HL-60 (cell line): ENCODE data around the gene CDC25A.

ENCODE experiments used
- DNase-seq, 2 experiments: peaks; one replicate each; pipeline ENCODE4 v3.0.0-alpha.2; 2010 to 2020; ENCODE audit warnings: low read depth in 1 of 2, low spot score in 1 of 2
- H3K27ac ChIP-seq: fragments of 250-450 bp; sonication (Bioruptor Pico); replicated peaks from 2 replicates; pipeline ENCODE4 v1.5.1; 2020; ENCODE audit warnings: mild to moderate bottlenecking, moderate library complexity
- H3K27me3 ChIP-seq: fragments of 250-450 bp; sonication (Bioruptor Pico); 2 replicates; pipeline ENCODE4 v1.5.1; 2021; ENCODE audit warnings: mild to moderate bottlenecking, moderate library complexity; ENCODE audit not compliant: insufficient read depth, poor library complexity, severe bottlenecking
- H3K4me3 ChIP-seq: replicated peaks from 2 replicates; pipeline ENCODE4 v1.5.1; 2011; ENCODE audit warnings: mild to moderate bottlenecking, control low read depth, low read length; ENCODE audit not compliant: insufficient read depth
- GABPA ChIP-seq: IDR thresholded peaks from 2 replicates; pipeline ENCODE4 v1.6.1; 2012; ENCODE audit warnings: low read depth
- POLR2AphosphoS5 ChIP-seq: IDR thresholded peaks from 2 replicates; pipeline ENCODE4 v1.6.1; 2012; ENCODE audit warnings: low read depth
- SPI1 ChIP-seq: IDR thresholded peaks from 2 replicates; pipeline ENCODE4 v1.6.1; 2012; ENCODE audit warnings: low read depth, mild to moderate bottlenecking, borderline replicate concordance
- TF ChIP-seq, protein P1 (sequence below): IDR thresholded peaks from one replicate; pipeline ENCODE4 v1.5.1; 2011; ENCODE audit warnings: low read length, control low read depth, inconsistent platforms; ENCODE audit not compliant: insufficient read depth
- TF ChIP-seq, protein P2 (sequence below): IDR thresholded peaks from 2 replicates; pipeline ENCODE4 v1.6.1; 2012; ENCODE audit warnings: low read depth; ENCODE audit not compliant: insufficient replicate concordance

CDC25A gene

DNA sequence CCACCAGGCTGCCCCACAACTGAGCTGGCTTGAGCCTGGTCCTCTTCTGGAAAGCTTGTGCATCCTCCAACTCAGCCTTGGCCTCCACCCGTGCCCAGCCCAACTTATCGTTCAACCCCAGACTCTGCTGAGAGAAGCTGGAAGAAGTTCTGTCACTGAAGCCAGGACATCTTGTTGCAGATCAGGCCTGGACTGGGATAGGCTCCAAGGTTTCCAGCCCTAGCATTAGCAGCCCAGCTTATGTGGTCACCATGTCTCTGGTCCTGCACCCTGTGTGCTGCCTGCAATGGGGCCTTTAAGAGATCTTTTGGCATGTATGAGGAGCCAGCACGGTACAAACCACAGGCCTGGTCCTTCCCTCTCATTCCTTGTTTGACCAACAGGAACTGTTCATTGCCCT is 19.9 kb upstream of the CDC25A start:
- Histone ChIP-seq H3K27ac (no peak overlapping the region), H3K4me3 (no peak overlapping the region), H3K27me3 (no peaks in the 10 kb centered on the region)
- DNase-seq: no peak
- TF ChIP-seq GABPA: no peak

DNA sequence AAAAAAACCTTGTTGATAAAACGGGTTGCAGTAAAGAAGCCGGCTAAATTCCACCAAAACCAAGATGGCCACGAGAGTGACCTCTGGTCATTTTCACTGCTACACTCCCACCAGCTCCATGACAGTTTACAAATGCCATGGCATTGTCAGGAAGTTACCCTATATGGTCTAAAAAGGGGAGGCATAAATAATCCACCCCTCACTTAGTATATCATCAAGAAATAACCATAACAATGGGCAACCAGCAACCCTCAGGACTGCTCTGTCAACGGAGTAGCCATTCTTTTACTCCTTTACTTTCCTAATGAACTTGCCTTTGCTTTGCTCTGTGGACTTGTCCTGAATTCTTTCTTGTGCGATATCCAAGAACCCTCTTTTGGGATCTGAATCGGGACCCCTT is 14.4 kb upstream of the CDC25A start:
- no peak overlapping the region for H3K27ac ChIP-seq
- no peaks in the 10 kb centered on the region for H3K27me3 ChIP-seq
- no peak for DNase-seq
- no peak overlapping the region for H3K4me3 ChIP-seq
- TF ChIP-seq, protein P1, sequence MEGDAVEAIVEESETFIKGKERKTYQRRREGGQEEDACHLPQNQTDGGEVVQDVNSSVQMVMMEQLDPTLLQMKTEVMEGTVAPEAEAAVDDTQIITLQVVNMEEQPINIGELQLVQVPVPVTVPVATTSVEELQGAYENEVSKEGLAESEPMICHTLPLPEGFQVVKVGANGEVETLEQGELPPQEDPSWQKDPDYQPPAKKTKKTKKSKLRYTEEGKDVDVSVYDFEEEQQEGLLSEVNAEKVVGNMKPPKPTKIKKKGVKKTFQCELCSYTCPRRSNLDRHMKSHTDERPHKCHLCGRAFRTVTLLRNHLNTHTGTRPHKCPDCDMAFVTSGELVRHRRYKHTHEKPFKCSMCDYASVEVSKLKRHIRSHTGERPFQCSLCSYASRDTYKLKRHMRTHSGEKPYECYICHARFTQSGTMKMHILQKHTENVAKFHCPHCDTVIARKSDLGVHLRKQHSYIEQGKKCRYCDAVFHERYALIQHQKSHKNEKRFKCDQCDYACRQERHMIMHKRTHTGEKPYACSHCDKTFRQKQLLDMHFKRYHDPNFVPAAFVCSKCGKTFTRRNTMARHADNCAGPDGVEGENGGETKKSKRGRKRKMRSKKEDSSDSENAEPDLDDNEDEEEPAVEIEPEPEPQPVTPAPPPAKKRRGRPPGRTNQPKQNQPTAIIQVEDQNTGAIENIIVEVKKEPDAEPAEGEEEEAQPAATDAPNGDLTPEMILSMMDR: no peak
- no peak for TF ChIP-seq SPI1
- TF ChIP-seq POLR2AphosphoS5: no peak
- TF ChIP-seq, protein P2, sequence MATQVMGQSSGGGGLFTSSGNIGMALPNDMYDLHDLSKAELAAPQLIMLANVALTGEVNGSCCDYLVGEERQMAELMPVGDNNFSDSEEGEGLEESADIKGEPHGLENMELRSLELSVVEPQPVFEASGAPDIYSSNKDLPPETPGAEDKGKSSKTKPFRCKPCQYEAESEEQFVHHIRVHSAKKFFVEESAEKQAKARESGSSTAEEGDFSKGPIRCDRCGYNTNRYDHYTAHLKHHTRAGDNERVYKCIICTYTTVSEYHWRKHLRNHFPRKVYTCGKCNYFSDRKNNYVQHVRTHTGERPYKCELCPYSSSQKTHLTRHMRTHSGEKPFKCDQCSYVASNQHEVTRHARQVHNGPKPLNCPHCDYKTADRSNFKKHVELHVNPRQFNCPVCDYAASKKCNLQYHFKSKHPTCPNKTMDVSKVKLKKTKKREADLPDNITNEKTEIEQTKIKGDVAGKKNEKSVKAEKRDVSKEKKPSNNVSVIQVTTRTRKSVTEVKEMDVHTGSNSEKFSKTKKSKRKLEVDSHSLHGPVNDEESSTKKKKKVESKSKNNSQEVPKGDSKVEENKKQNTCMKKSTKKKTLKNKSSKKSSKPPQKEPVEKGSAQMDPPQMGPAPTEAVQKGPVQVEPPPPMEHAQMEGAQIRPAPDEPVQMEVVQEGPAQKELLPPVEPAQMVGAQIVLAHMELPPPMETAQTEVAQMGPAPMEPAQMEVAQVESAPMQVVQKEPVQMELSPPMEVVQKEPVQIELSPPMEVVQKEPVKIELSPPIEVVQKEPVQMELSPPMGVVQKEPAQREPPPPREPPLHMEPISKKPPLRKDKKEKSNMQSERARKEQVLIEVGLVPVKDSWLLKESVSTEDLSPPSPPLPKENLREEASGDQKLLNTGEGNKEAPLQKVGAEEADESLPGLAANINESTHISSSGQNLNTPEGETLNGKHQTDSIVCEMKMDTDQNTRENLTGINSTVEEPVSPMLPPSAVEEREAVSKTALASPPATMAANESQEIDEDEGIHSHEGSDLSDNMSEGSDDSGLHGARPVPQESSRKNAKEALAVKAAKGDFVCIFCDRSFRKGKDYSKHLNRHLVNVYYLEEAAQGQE: no peak
- no peak for TF ChIP-seq GABPA

DNA sequence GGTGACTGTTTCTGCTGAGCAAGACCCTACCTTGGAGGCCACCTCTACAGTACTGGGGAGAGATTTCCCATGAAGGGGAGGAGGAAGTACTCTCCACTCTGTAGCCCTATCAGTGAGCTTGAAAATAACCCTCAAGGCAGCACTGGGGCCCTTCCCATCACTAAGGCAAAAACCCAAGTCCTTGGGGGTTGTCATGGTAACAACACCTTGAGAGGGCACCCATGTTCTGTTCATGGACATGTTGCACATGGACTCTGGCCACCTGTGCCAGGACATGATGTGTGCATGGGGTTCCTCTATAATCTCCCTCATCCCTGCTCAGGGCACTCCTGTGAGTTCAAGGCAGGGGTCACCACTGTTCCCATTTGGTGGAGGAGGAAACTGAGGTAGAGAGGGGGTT is 10.9 kb upstream of the CDC25A start:
- DNase-seq: no peak
- TF ChIP-seq GABPA (no peak), POLR2AphosphoS5 (no peak), SPI1 (no peak)
- TF ChIP-seq, protein P1: no peak
- TF ChIP-seq, protein P2: no peak
- Histone ChIP-seq H3K27ac (no peak overlapping the region), H3K27me3 (no peaks in the 10 kb centered on the region), H3K4me3 (no peak overlapping the region)

DNA sequence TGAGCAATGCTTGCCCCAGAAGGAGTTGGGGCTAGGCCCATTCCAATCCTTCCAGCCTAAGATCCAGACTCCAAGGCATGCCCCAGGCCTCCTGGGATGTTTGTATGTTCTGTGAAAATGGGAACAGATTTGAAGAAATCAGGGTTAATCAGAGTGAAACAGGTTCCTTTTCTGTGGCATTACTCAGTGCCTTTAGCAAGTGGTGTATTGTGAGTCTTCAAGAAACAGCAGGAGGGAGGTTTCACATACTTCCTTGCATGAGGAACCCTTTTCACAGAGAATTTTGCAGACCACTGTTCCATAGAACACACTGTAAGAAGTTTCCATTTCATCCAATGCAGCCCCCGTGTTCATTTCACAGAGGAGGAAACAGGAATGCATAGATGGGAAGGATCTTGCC is 8.4 kb upstream of the CDC25A start:
- no peak for TF ChIP-seq GABPA
- TF ChIP-seq POLR2AphosphoS5: no peak
- TF ChIP-seq, protein P1: no peak
- TF ChIP-seq SPI1: no peak
- TF ChIP-seq, protein P2: no peak
- DNase-seq: peak in 1 of 2 experiments; percentile 26
- Histone ChIP-seq H3K27ac (no peak overlapping the region), H3K27me3 (no peaks in the 10 kb centered on the region), H3K4me3 (no peak overlapping the region)
